GM19328 (cell line): ENCODE measurements around the gene MSH5.

Source experiments
- ATAC-seq: cut with Tn5 transposase; IDR thresholded peaks from one replicate; pipeline ENCODE4 v1.9.1; 2021; ENCODE audit warnings: mild to moderate bottlenecking, moderate library complexity; ENCODE audit not compliant: unreplicated experiment

MSH5 gene

DNA sequence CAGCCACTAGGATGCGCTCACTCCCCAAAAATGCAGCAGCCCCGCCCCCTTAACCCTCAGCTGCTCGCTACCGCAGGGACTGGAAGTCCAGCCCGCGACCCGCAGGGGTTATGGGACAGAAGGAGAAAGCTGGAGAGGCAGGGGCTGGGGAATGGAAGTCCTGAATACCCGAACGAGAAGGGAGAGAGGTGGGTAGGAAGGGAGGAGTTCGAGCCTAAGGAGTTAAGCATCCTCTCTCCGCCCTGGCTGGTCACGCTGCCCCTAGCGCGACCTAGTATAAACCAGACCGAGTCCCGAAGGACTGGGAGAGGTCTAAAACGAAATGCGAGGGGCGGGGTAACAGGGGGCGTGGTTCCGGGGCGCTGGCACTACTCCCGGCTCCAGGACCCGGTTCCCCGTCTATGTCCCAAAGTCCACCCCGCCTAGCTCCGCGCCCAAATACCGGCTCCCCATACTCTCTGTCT, 10.3 kb upstream of the MSH5 start:
- no peak for ATAC-seq

- ATAC-seq: no peak
Measured at GRCh38 chr6:31729979-31730630, 9.7 kb upstream of the MSH5 start.

- no peak for ATAC-seq
Measured at GRCh38 chr6:31730631-31731086, 9.1 kb upstream of the MSH5 start.

DNA sequence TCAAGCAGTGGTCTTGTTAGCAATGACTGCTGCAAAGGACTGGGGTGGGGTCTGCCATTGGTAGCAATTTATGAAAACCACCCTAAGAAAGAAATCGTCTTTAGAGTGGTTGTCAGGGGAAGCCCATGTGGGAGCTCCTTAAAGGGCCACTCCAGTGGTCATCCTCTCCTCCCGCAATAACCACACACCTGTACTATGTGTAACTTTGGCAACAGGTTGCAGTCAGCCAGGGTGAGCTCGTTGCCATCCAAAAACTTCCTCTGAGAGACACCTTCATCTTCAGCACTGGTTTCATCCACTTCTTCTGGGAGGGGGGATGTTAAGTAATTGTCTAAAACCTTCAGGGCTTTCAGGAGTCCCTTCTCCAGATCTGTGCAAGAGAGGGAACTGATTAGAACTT, 7.8 kb upstream of the MSH5 start:
- no peak for ATAC-seq

DNA sequence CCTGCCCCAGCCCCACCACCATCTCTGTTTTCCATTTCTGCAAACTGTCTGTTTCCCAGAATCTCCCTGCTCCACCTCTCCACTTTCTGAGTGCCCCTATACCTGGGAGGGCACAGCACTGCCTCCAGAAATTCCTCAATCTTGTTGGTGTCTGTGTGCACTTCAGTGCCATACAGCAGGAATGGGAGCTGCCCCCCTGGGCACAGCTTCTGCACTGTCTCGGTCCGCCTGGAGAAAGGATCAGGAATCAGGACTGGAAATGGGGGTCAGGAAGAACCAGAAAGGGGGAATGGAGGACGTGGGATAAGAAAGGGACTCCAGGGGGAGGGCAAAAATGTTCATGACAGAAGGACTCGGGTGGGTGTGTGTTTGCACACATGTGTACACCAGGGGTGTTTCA, 6.1 kb upstream of the MSH5 start:
- ATAC-seq: no peak

DNA sequence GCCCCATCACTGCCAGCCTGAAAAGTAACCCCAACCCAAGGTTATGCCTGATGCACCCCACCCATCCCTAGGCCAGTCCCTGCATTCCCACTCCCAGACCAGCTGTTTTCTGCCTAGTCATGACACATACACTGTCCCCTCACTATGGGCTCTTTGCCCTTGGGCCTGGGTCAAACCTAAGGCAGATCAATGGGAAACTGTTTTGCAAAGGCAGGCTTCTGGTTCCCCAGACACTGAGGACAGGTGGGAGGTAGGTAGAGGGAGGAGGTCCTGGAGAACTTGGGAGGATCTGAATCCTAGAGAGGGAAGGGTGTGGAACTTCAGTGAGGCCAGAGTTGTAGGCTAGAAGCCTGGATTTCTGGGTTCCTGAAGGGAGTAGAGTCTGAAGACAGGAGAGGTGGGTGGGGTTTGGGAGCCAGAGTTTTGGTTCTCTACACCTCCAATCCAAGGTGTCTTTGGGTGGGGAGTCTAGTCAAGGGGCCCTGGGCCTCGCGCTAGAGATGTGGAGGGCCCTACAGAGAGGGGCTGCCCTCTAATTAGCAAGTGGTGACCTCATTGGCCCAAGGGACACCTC, 5.5 kb upstream of the MSH5 start:
- no peak for ATAC-seq

- ATAC-seq: no peak
Measured at GRCh38 chr6:31734821-31735406, 4.9 kb upstream of the MSH5 start.

GRCh38 chr6:31736021-31736767, 3.6 kb upstream of the MSH5 start, which contains the start of gene CLIC1:
CLIC1 (minus strand) TSS chr6:31736530; CDS start chr6:31736300, 230 bp downstream.
- no peak for ATAC-seq

DNA sequence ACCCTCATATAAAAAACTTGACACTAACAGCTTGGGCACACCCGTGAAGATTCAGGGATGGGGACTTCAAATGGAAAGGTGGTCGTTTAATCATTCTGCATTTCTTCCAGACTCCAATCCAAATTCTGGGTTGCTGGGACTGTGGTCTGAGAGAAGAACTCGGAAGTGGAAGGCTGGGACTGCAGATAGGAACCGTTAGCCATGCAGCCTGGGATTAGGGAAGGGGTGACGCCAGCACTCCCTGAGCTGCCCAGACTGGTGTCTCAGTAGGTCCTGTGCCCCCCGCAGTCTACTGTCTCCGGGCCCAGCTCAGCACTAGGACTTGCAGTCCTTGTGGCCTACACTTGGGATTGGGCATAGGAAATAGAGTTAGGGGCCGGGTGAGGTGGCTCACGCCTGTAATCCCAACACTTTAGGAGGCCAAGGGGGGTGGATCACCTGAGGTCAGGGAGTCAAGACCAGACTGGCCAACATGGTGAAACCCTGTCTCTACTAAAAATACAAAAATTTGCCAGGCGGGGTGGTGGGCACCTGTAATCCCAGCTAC, 3.0 kb upstream of the MSH5 start:
- ATAC-seq: no peak

DNA sequence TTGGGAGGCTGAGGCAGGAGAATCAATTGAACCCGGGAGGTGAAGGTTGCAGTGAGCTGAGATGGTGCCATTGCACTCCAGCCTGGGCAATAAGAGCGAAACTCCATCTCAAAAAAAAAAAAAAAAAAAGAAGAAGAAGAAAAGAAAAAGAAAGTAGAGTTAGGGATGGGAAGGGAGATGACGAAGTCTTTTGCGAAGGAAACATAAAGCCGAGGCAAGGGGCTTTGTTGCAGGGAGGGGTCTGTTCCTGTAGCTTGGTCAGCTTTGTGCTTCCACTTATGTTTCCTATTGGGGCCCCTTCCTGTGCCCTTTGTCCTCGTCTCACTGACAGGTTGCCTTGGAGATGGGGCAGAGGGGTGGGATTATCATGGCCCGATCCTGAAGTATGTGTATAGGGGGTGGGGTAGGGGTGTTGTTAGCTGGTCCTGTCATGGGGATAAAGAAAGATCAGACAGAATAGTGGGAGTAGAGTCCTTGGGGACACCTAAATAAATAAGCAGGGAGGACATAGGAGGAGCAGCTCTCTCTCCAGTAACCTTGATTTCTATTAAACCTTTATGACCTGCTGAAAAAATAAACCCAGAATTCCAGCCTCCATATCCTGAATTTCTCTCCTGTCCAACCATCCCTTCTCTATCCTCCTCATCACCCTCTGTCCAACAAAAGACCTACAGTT, 2.4 kb upstream of the MSH5 start:
- ATAC-seq: no peak

GRCh38 chr6:31737991-31738979, 1.5 kb upstream of the MSH5 start:
- ATAC-seq: no peak

DNA sequence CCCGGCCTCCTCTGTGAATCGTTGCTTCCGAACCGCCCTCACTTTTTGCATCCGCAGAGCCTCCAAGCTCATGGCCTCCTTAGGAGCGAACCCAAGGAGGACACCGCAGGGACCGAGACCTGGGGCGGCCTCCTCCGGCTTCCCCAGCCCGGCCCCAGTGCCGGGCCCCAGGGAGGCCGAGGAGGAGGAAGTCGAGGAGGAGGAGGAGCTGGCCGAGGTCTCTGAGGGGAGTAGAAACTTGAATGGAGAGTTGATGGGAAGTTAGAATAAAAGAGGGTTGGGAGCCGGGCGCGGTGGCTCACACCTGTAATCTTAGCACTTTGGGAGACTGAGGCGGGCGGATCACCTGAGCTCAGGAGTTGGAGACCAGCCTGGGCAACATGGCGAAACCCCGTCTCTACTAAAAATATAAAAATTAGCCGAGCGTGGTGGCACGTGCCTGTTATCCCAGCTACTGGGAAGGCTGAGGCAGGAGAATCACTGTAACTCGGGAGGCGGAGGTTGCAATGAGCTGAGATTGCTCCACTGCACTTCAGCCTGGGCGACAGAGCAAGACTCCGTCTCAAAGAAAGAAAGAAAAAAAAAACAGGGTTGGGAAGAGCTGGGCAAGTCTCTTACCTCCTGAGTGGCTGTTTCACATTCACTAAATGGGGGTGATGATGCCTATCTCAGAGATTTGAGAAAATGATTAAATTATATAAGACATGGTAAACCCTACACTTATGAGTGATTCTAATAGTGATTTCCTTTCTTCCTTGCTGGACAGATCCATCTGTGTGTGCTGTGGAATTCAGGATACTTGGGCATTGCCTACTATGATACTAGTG, 805 bp downstream of the MSH5 start:
- ATAC-seq: no peak

GRCh38 chr6:31741815-31742214, 2.0 kb downstream of the MSH5 start:
- ATAC-seq: no peak

DNA sequence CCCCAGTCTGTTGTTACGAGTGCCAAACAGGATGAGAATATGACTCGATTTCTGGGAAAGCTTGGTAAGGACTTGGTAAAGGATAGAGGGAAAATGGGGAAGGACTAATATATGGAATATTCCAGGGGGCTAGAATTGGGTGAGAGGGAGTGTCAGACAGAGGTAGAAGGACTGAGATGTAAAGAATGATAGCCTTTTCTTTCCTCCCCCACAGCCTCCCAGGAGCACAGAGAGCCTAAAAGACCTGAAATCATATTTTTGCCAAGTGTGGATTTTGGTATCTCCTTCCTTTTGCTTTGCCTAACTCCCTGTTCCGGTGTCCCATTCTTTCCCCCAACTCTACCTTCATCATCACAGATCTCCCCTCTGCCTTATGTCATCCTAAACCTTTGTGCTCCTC, 3.1 kb downstream of the MSH5 start:
- no peak for ATAC-seq

GRCh38 chr6:31744422-31744821, 4.6 kb downstream of the MSH5 start:
- ATAC-seq: no peak

DNA sequence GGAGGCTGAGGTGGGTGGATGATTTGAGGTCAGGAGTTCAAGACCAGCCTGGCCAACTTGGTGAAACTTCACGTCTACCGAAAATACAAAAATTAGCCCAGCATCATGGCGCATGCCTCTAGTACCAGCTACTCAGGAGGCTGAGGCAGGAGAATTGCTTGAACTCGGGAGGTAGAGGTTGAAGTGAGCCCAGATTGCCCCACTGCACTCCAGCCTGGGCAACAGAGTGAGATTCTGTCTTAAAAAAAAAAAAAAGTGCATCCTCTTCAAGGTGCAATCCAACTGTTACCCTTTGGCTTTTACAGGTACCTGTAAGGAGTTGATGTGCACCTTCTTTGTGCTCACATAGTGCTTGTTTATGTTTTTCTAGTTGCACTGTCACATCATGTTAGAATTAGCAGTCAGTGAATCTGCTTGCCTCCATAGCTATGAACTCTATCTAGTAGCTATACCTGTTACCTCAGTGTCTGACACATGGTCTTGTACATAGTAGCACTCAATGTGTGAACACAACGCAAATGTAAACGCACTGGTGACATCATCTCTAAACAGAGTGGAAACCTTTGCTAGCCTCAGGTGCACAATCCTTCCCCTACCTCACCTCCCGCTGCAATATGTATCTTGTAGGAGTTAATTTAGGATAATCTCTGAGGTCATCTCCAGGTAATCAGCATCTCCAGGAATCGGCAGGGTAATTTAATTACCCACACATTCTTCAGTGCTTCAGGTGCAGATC, 9.7 kb downstream of the MSH5 start:
- no peak for ATAC-seq

DNA sequence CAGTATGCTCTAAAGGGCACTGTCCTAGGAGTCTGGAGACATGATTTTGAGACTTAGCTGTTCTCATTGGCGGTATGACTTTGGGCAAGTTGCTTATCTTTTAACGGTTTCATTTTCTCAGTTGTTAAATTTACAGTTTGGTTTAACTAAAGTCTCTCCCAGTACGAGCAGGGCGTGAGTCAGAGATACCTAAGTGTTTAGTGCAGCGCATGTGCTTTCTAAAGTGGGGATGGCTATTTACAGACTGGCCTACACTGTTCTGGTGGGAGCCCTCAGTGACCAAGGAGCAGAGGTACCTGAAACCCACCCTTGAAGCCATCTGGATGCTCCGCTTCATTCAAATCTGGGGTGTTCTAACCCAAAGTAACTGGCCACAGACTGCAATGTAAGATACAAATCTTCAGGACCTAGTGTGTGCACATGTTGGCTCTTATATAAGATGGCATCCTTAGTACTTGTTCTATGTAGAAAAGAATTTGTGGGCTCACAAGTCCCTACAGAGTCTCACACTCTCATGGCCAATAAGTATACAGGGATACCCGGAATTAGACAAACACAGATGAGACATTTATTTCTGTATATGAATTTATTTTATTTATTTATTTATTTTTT, 10.7 kb downstream of the MSH5 start:
- ATAC-seq: no peak
